Karpas-422 (cell line): ENCODE measurements around the gene RPS25. TPM values are rescaled to one million over a fixed set of nuclear protein-coding genes. Genes with fewer than 3 reads are reported as not detected.
"Not testable (repeated sequence)": the region's sequence is repeated elsewhere in the genome, so short reads cannot be mapped to it uniquely, and the experiment has no call there.

Experiments
- DNase-seq: peaks from one replicate; pipeline ENCODE4 v3.0.0-alpha.2; 2015
- H2AFZ ChIP-seq: fragments of 200-600 bp; sonication (generic); 2 replicates; pipeline ENCODE4 v1.6.1; 2014; ENCODE audit warnings: antibody characterized with exemption, low read length, mixed read lengths
- H3K27ac ChIP-seq: fragments of 200-600 bp; sonication (generic); 2 replicates; pipeline ENCODE4 v1.5.1; 2014; ENCODE audit warnings: mild to moderate bottlenecking, low read length, moderate library complexity
- H3K27me3 ChIP-seq: fragments of 200-600 bp; sonication (generic); 2 replicates; pipeline ENCODE4 v1.6.1; 2014; ENCODE audit warnings: low read length, mixed read lengths
- H3K36me3 ChIP-seq: fragments of 200-600 bp; sonication (generic); 2 replicates; pipeline ENCODE4 v1.6.1; 2014; ENCODE audit warnings: low read length, mixed read lengths; ENCODE audit not compliant: insufficient read depth
- H3K4me1 ChIP-seq: fragments of 200-600 bp; sonication (generic); 2 replicates; pipeline ENCODE4 v1.6.1; 2014; ENCODE audit warnings: mild to moderate bottlenecking, low read length, mixed read lengths
- H3K4me2 ChIP-seq: fragments of 200-600 bp; sonication (generic); 2 replicates; pipeline ENCODE4 v1.6.1; 2014; ENCODE audit warnings: low read length, low read depth, mild to moderate bottlenecking; ENCODE audit not compliant: poor library complexity, severe bottlenecking
- H3K4me3 ChIP-seq: fragments of 200-600 bp; sonication (generic); 2 replicates; pipeline ENCODE4 v1.5.1; 2014; ENCODE audit warnings: mild to moderate bottlenecking, antibody characterized with exemption, low read length, mixed read lengths
- H3K79me2 ChIP-seq: fragments of 200-600 bp; sonication (generic); 2 replicates; pipeline ENCODE4 v1.6.1; 2014; ENCODE audit warnings: mild to moderate bottlenecking, low read length, mixed read lengths
- H3K9ac ChIP-seq: fragments of 200-600 bp; sonication (generic); 2 replicates; pipeline ENCODE4 v1.6.0; 2014; ENCODE audit warnings: low read length
- H3K9me2 ChIP-seq: fragments of 200-600 bp; sonication (generic), shearing (Covaris generic); replicated peaks from 2 replicates; pipeline ENCODE4 v1.6.0; 2014; ENCODE audit warnings: mild to moderate bottlenecking, low read length, moderate library complexity; ENCODE audit not compliant: insufficient read depth
- H3K9me3 ChIP-seq: fragments of 300-700, 200-600 bp; sonication (generic); 2 replicates; pipeline ENCODE4 v1.6.1; 2014; ENCODE audit warnings: low read length, mixed read lengths
- H4K20me1 ChIP-seq: fragments of 200-600 bp; sonication (generic); 2 replicates; pipeline ENCODE4 v1.6.1; 2014; ENCODE audit warnings: mild to moderate bottlenecking, antibody characterized with exemption, low read length, low read depth; ENCODE audit not compliant: insufficient read depth
- total RNA-seq: library from RNA; depleted of rRNA; stranded (reverse); fragments of >200 nt; shearing (Covaris generic); gene quantifications from 2 replicates; pipeline ENCODE4 v1.2.3, GENCODE V29; 2014; ENCODE audit warnings: low replicate concordance

The RPS25 gene
- total RNA-seq, 1 experiment from 2014 or later = 547 TPM

- H3K27me3 ChIP-seq, H3K9me2 ChIP-seq, H3K4me1 ChIP-seq, H3K9me3 ChIP-seq, H3K79me2 ChIP-seq, H3K27ac ChIP-seq, H3K4me3 ChIP-seq, H3K4me2 ChIP-seq, H3K9ac ChIP-seq, H3K36me3 ChIP-seq, H4K20me1 ChIP-seq, H2AFZ ChIP-seq, DNase-seq: not testable (repeated sequence)
Observed at GRCh38 chr11:118984337-118984736, 33.8 kb downstream of the RPS25 start.

- Histone ChIP-seq H4K20me1 (no peaks in the 10 kb centered on the region), H3K27me3 (no peaks in the 10 kb centered on the region), H3K4me2 (no peak overlapping the region), H3K9ac (no peak overlapping the region), H3K79me2 (no peaks in the 10 kb centered on the region), H2AFZ (no peak overlapping the region), H3K9me2 (no peaks in the 10 kb centered on the region), H3K36me3 (no peaks in the 10 kb centered on the region), H3K4me1 (no peaks in the 10 kb centered on the region), H3K9me3 (no peaks in the 10 kb centered on the region), H3K4me3 (no peak overlapping the region), H3K27ac (no peak overlapping the region)
- no peak for DNase-seq
Observed at GRCh38 chr11:118980191-118980881, 37.8 kb downstream of the RPS25 start.

GRCh38 chr11:118979434-118979833 lies 38.7 kb downstream of the RPS25 start:
- H3K9me3 ChIP-seq = no peaks in the 10 kb centered on the region
- no peak overlapping the region for H3K27ac ChIP-seq
- no peaks in the 10 kb centered on the region for H3K4me1 ChIP-seq
- no peak overlapping the region for H3K4me2 ChIP-seq
- no peaks in the 10 kb centered on the region for H3K79me2 ChIP-seq
- H3K9ac ChIP-seq = no peak overlapping the region
- H3K36me3 ChIP-seq = no peaks in the 10 kb centered on the region
- DNase-seq = peak; percentile 45
- no peak overlapping the region for H2AFZ ChIP-seq
- H3K9me2 ChIP-seq = no peaks in the 10 kb centered on the region
- H3K4me3 ChIP-seq = no peak overlapping the region
- no peaks in the 10 kb centered on the region for H4K20me1 ChIP-seq
- H3K27me3 ChIP-seq = no peaks in the 10 kb centered on the region

- Histone ChIP-seq H3K79me2 (no peaks in the 10 kb centered on the region), H2AFZ (no peak overlapping the region), H3K9me3 (no peaks in the 10 kb centered on the region), H3K4me1 (no peaks in the 10 kb centered on the region), H3K4me3 (no peak overlapping the region), H3K27me3 (no peaks in the 10 kb centered on the region), H3K4me2 (no peak overlapping the region), H4K20me1 (no peaks in the 10 kb centered on the region), H3K36me3 (no peaks in the 10 kb centered on the region), H3K9ac (no peak overlapping the region), H3K9me2 (no peaks in the 10 kb centered on the region), H3K27ac (no peak overlapping the region)
- no peak for DNase-seq
Observed at GRCh38 chr11:118975771-118976709, 42.1 kb downstream of the RPS25 start.

GRCh38 chr11:118973985-118974384 lies 44.2 kb downstream of the RPS25 start:
- H3K4me3 ChIP-seq = no peak overlapping the region
- H3K27me3 ChIP-seq = no peaks in the 10 kb centered on the region
- no peaks in the 10 kb centered on the region for H3K9me3 ChIP-seq
- no peaks in the 10 kb centered on the region for H3K36me3 ChIP-seq
- no peaks in the 10 kb centered on the region for H3K79me2 ChIP-seq
- H3K4me2 ChIP-seq = no peak overlapping the region
- no peaks in the 10 kb centered on the region for H3K9me2 ChIP-seq
- no peak overlapping the region for H3K9ac ChIP-seq
- H3K4me1 ChIP-seq = no peaks in the 10 kb centered on the region
- no peaks in the 10 kb centered on the region for H4K20me1 ChIP-seq
- no peak for DNase-seq
- H2AFZ ChIP-seq = no peak overlapping the region
- H3K27ac ChIP-seq = no peak overlapping the region

GRCh38 chr11:118971646-118972045 lies 46.5 kb downstream of the RPS25 start, which contains the start of gene FOXR1:
FOXR1 (plus strand) TSS chr11:118971761; CDS start chr11:118971932, 171 bp downstream.
- H3K4me3 ChIP-seq = no peak within 1 kb of the TSS
- no peak within 1 kb of the TSS for H3K9ac ChIP-seq
- H2AFZ ChIP-seq = no peak within 1 kb of the TSS
- H3K4me1 ChIP-seq = no peaks in the 10 kb centered on the region
- H3K79me2 ChIP-seq = no peaks in the 10 kb centered on the region
- H3K36me3 ChIP-seq = no peaks in the 10 kb centered on the region
- H3K4me2 ChIP-seq = no peak within 1 kb of the TSS
- H3K9me3 ChIP-seq = no peaks in the 10 kb centered on the region
- no peaks in the 10 kb centered on the region for H3K9me2 ChIP-seq
- H3K27me3 ChIP-seq = no peaks in the 10 kb centered on the region
- no peaks in the 10 kb centered on the region for H4K20me1 ChIP-seq
- no peak for DNase-seq
- H3K27ac ChIP-seq = no peak within 1 kb of the TSS

- not testable (repeated sequence) for H2AFZ ChIP-seq, H3K27me3 ChIP-seq, H3K9me2 ChIP-seq, H3K4me1 ChIP-seq, H3K4me2 ChIP-seq, H4K20me1 ChIP-seq, H3K79me2 ChIP-seq, H3K4me3 ChIP-seq, DNase-seq, H3K36me3 ChIP-seq, H3K9me3 ChIP-seq, H3K9ac ChIP-seq, H3K27ac ChIP-seq
Observed at GRCh38 chr11:118969508-118969907, 48.6 kb downstream of the RPS25 start.
